GM18873 (cell line): ENCODE data around the gene ZNF92.
"Not testable (repeated sequence)": the region's sequence is repeated elsewhere in the genome, so short reads cannot be mapped to it uniquely, and the experiment has no call there.

Experiments used
- ATAC-seq: cut with Tn5 transposase; IDR thresholded peaks from one replicate; pipeline ENCODE4 v1.9.1; 2021; ENCODE audit warnings: mild to moderate bottlenecking, moderate library complexity, moderate number of reproducible peaks; ENCODE audit not compliant: unreplicated experiment, low FRiP score

The ZNF92 gene

GRCh38 chr7:65373608-65374351 is at the start of gene ZNF92:
TSS of gene ZNF92 (plus strand) at chr7:65373855. CDS start at chr7:65373998, 143 bp downstream.
- ATAC-seq: peak; percentile 100

GRCh38 chr7:65325793-65326432 is 47.7 kb upstream of the ZNF92 start:
- no peak for ATAC-seq

- no peak for ATAC-seq
These were observed 35.3 kb upstream of the ZNF92 start for GRCh38 chr7:65338346-65338745.

- no peak for ATAC-seq
These were observed 34.4 kb upstream of the ZNF92 start for GRCh38 chr7:65339257-65339656.

- no peak for ATAC-seq
These were observed 30.7 kb upstream of the ZNF92 start for GRCh38 chr7:65342723-65343629.

GRCh38 chr7:65344541-65344940 is 29.1 kb upstream of the ZNF92 start:
- ATAC-seq: not testable (repeated sequence)

GRCh38 chr7:65354263-65354662 is 19.4 kb upstream of the ZNF92 start:
- no peak for ATAC-seq

- no peak for ATAC-seq
These were observed 3.8 kb upstream of the ZNF92 start for GRCh38 chr7:65369843-65370242.

- ATAC-seq: no peak
These were observed 2.2 kb upstream of the ZNF92 start for GRCh38 chr7:65371468-65371867.

- no peak for ATAC-seq
These were observed 5.7 kb downstream of the ZNF92 start for GRCh38 chr7:65379318-65379717.

GRCh38 chr7:65381742-65382141 is 8.1 kb downstream of the ZNF92 start:
- no peak for ATAC-seq

- no peak for ATAC-seq
These were observed 8.8 kb downstream of the ZNF92 start for GRCh38 chr7:65382452-65382851.

GRCh38 chr7:65387891-65388290 is 14.2 kb downstream of the ZNF92 start:
- ATAC-seq: no peak

GRCh38 chr7:65390588-65390987 is 16.9 kb downstream of the ZNF92 start:
- peak; percentile 87 for ATAC-seq

GRCh38 chr7:65397730-65398142 is 24.1 kb downstream of the ZNF92 start:
- ATAC-seq: no peak

- not testable (repeated sequence) for ATAC-seq
These were observed 25.0 kb downstream of the ZNF92 start for GRCh38 chr7:65398671-65399070.

GRCh38 chr7:65399101-65399500 is 25.4 kb downstream of the ZNF92 start:
- not testable (repeated sequence) for ATAC-seq

GRCh38 chr7:65404020-65404419 is 30.4 kb downstream of the ZNF92 start:
- ATAC-seq: no peak

- ATAC-seq: not testable (repeated sequence)
These were observed 33.1 kb downstream of the ZNF92 start for GRCh38 chr7:65406706-65407105.

- no peak for ATAC-seq
These were observed 35.7 kb downstream of the ZNF92 start for GRCh38 chr7:65409363-65409762.

GRCh38 chr7:65411249-65411648 is 37.6 kb downstream of the ZNF92 start:
- no peak for ATAC-seq
